PC-3 (cell line): ENCODE measurements around the gene NAP1L4. TPM values are rescaled to one million over a fixed set of nuclear protein-coding genes. Genes with fewer than 3 reads are reported as not detected.

Source experiments
- ATAC-seq: fragments of 200-7000 bp; cut with Tn5 transposase; 2 replicates; pipeline ENCODE4 v1.9.1; 2020; ENCODE audit warnings: mild to moderate bottlenecking, moderate library complexity
- BruUV-seq: library from RNA; stranded (reverse); fragments of 400-500 nt; replicated peaks from 2 replicates; lab custom pipeline; 2021; lab: Mats Ljungman, UMichigan
- CTCF ChIA-PET: fragments of 300-600 bp; sonication (Branson Sonifier 250); formaldehyde crosslinking; loops from one replicate; lab custom pipeline; 2022; ENCODE audit warnings: antibody characterized with exemption; lab: Charles Lee
- POLR2A ChIA-PET: fragments of 300-600 bp; sonication (Branson Sonifier 250); formaldehyde crosslinking; loops from one replicate; lab custom pipeline; 2022; ENCODE audit warnings: antibody characterized with exemption; ENCODE audit not compliant: unreplicated experiment; lab: Charles Lee
- DNase-seq: peaks from one replicate; pipeline ENCODE4 v3.0.0-alpha.2; 2015
- H2AFZ ChIP-seq: fragments of 300-600 bp; sonication (generic); 2 replicates; pipeline ENCODE4 v1.6.0; 2016; ENCODE audit warnings: antibody characterized with exemption, low read length
- H3F3A ChIP-seq: fragments of 300-600 bp; sonication (generic); one replicate; pipeline ENCODE4 v1.6.0; 2017; ENCODE audit warnings: antibody characterized with exemption, low read length, control low read depth, mild to moderate bottlenecking; ENCODE audit not compliant: unreplicated experiment
- H3K27ac ChIP-seq: fragments of 300-600 bp; sonication (generic); 2 replicates; pipeline ENCODE4 v1.5.1; 2016; ENCODE audit warnings: mild to moderate bottlenecking, low read length
- H3K27me3 ChIP-seq: fragments of 300-600 bp; sonication (generic); 2 replicates; pipeline ENCODE4 v1.6.1; 2016; ENCODE audit warnings: low read length, mixed read lengths
- H3K36me3 ChIP-seq: fragments of 300-600 bp; sonication (generic); 2 replicates; pipeline ENCODE4 v1.6.1; 2016; ENCODE audit warnings: low read depth, mixed run types, low read length, mixed read lengths
- H3K4me1 ChIP-seq: fragments of 300-600 bp; sonication (generic); 2 replicates; pipeline ENCODE4 v1.5.1; 2016; ENCODE audit warnings: low read length; ENCODE audit not compliant: insufficient read depth
- H3K4me2 ChIP-seq: fragments of 300-600 bp; sonication (generic); 2 replicates; pipeline ENCODE4 v1.6.0; 2016; ENCODE audit warnings: low read length
- H3K4me3 ChIP-seq: fragments of 300-600 bp; sonication (generic); 2 replicates; pipeline ENCODE4 v1.5.1; 2016; ENCODE audit warnings: mild to moderate bottlenecking, low read length, mixed read lengths
- H3K79me2 ChIP-seq: fragments of 300-600 bp; sonication (generic); 2 replicates; pipeline ENCODE4 v1.6.1; 2017; ENCODE audit warnings: low read length, mixed read lengths
- H3K9ac ChIP-seq: fragments of 300-600 bp; sonication (generic); 2 replicates; pipeline ENCODE4 v1.6.0; 2016; ENCODE audit warnings: mild to moderate bottlenecking, low read length
- H3K9me2 ChIP-seq: fragments of 300-600 bp; sonication (generic); replicated peaks from 2 replicates; pipeline ENCODE4 v1.6.1; 2016; ENCODE audit warnings: mixed run types, low read length, mixed read lengths
- H3K9me3 ChIP-seq: fragments of 300-600 bp; sonication (generic); 2 replicates; pipeline ENCODE4 v1.6.1; 2016; ENCODE audit warnings: low read length, mixed read lengths
- H4K20me1 ChIP-seq: fragments of 300-600 bp; sonication (generic); 2 replicates; pipeline ENCODE4 v1.6.1; 2016; ENCODE audit warnings: low read length, mixed read lengths
- CTCF ChIP-seq: fragments of 300-600 bp; sonication (generic); conservative IDR thresholded peaks from 2 replicates; pipeline ENCODE4 v1.5.1; 2017; ENCODE audit warnings: antibody characterized with exemption, low read depth, mild to moderate bottlenecking, low read length
- EZH2 ChIP-seq: fragments of 300-600 bp; sonication (generic); IDR thresholded peaks from one replicate; pipeline ENCODE4 v1.6.1; 2017; ENCODE audit warnings: antibody characterized with exemption, mild to moderate bottlenecking, low read length; ENCODE audit not compliant: unreplicated experiment
- EZH2phosphoT487 ChIP-seq: fragments of 300-600 bp; sonication (generic); IDR thresholded peaks from 2 replicates; pipeline ENCODE4 v1.6.1; 2018; ENCODE audit warnings: mild to moderate bottlenecking, antibody characterized with exemption, low read length, borderline replicate concordance
- intact Hi-C: fragments of 100-400 bp; cut with micrococcal nuclease; formaldehyde crosslinking; loops from 2 replicates; pipeline ENCODE4 v1.9.0; 2023
- total RNA-seq: library from RNA; depleted of rRNA; stranded (reverse); fragments of >200 nt; gene quantifications from 2 replicates; pipeline ENCODE4 v1.2.3, GENCODE V29; 2014

NAP1L4 gene
- total RNA-seq, 1 experiment from 2014 or later = 115 TPM

DNA sequence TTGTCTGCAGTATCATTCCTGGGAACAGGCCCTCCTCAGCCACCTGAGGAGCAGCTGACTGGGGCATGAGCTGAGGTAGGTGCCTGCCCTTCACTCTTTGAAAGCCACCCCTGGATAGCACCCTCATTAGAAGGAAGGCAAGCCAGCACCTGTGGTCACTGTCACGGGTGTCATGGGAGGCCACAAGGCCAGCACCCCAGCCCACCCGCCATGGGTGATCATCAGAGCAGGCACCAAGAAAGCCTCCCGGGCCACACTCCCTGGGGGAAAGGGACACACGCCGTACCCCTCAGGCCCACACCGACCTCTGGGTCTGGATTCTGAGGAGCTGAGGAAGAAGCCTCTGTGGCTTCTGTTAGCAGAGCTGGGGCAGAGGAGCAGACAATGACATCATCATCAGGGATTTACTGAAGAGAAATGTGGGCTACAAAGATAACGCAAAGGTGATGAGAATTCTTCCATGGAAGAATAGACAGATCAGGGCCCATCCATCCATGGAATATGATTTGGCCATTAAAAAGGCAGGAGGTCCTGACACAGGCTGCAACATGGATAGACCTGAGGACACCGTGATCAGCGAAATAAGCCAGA lies 16.7 kb upstream of the NAP1L4 start:
- no peak overlapping the region for H2AFZ ChIP-seq
- intact Hi-C loops = no loop called here
- H3K27ac ChIP-seq = no peak overlapping the region
- DNase-seq = no peak
- no peaks in the 10 kb centered on the region for H3K79me2 ChIP-seq
- H4K20me1 ChIP-seq = no peaks in the 10 kb centered on the region
- no peaks in the 10 kb centered on the region for H3K9me2 ChIP-seq
- no TSS peak for BruUV-seq
- no peak overlapping the region for H3K9ac ChIP-seq
- no peak for TF ChIP-seq CTCF
- H3K4me3 ChIP-seq = no peak overlapping the region
- no peaks in the 10 kb centered on the region for H3K36me3 ChIP-seq
- CTCF ChIA-PET = no interaction called here
- POLR2A ChIA-PET = no interaction called here
- H3K4me1 ChIP-seq = no peaks in the 10 kb centered on the region; the same call in 1 of the 2 replicates
- H3F3A ChIP-seq = no peaks in the 10 kb centered on the region
- H3K27me3 ChIP-seq = no peaks in the 10 kb centered on the region
- no peak overlapping the region for H3K4me2 ChIP-seq
- no peaks in the 10 kb centered on the region for H3K9me3 ChIP-seq
- ATAC-seq = no peak

DNA sequence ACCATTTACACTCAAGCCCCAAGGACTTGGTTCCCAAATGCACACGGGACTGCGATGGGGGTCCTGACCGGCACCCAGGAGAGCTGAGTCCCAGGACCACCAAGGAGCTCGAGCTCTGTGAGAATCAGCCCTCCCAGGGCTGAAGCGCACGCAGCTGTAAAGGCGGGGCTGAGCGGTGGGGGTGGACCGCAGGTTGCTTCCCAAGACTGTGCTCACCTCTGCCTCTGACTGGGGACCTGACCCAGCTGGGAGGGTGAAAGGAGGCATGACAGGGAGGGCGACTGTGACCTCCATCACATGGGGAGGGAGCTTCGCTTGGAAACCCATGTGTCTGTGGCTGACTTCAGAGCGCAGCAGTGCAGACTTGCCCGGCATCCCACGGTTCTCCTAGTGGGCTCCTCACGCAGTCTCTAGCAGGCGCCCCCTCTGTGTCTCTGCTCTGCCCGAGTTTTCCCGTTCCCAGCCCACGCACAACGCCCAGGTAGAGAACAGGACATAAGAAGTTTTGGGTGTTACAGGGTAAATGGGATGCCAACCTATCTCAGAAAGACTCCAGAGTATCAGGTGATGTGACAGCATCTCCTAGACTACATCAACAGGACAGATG lies 15.4 kb upstream of the NAP1L4 start:
- no peak for ATAC-seq
- Histone ChIP-seq H3K9ac (no peak overlapping the region), H3K36me3 (no peaks in the 10 kb centered on the region), H2AFZ (no peak overlapping the region), H3K4me2 (no peak overlapping the region), H3K4me1 (peaks cover 3% of the 10 kb centered on the region; the same call in 1 of the 2 replicates), H3K9me3 (no peaks in the 10 kb centered on the region), H3K27me3 (no peaks in the 10 kb centered on the region), H3F3A (no peaks in the 10 kb centered on the region), H4K20me1 (no peaks in the 10 kb centered on the region), H3K4me3 (no peak overlapping the region), H3K9me2 (no peaks in the 10 kb centered on the region), H3K79me2 (no peaks in the 10 kb centered on the region), H3K27ac (no peak overlapping the region)
- intact Hi-C loops = no loop called here
- CTCF ChIA-PET = no interaction called here
- no peak for DNase-seq
- POLR2A ChIA-PET = interaction anchor here (0.6 kb wide), 1 partner anchor 16 kb away, joined by 3 read pairs; the partner anchor contains the start of gene NAP1L4
- no peak for TF ChIP-seq EZH2phosphoT487
- no peak for TF ChIP-seq CTCF
- TF ChIP-seq EZH2 = no peak
- no TSS peak for BruUV-seq
